HEK293 (cell line): Measurements from ENCODE around the gene TCF7L2.

Source experiments
- KLF1 ChIP-seq: fragments of 450-650 bp; formaldehyde crosslinking; IDR thresholded peaks from 2 replicates; pipeline ENCODE4 v1.5.1; 2016; ENCODE audit warnings: missing biosample characterization, missing genetic modification characterization
- MEIS1 ChIP-seq: sonication (generic); formaldehyde crosslinking; IDR thresholded peaks from 2 replicates; pipeline ENCODE4 v1.8.1; 2022; ENCODE audit warnings: missing genetic modification reagents, mild to moderate bottlenecking, borderline replicate concordance
- REST ChIP-seq: fragments of 450-650 bp; formaldehyde crosslinking; IDR thresholded peaks from 2 replicates; pipeline ENCODE4 v1.5.1; 2016; ENCODE audit warnings: missing biosample characterization, missing genetic modification characterization
- SCRT2 ChIP-seq: fragments of 450-650 bp; formaldehyde crosslinking; IDR thresholded peaks from 2 replicates; pipeline ENCODE4 v1.5.1; 2016; ENCODE audit warnings: missing biosample characterization, missing genetic modification characterization
- ZBTB17 ChIP-seq: fragments of 450-650 bp; formaldehyde crosslinking; IDR thresholded peaks from 2 replicates; pipeline ENCODE4 v1.5.1; 2016; ENCODE audit warnings: missing biosample characterization, missing genetic modification characterization
- ZBTB44 ChIP-seq: fragments of 450-650 bp; IDR thresholded peaks from 2 replicates; pipeline ENCODE4 v1.5.1; 2018; ENCODE audit warnings: missing biosample characterization, mild to moderate bottlenecking, missing genetic modification characterization
- ZNF2 ChIP-seq: fragments of 450-650 bp; formaldehyde crosslinking; IDR thresholded peaks from 2 replicates; pipeline ENCODE4 v1.5.1; 2016; ENCODE audit warnings: missing biosample characterization, missing genetic modification characterization

- TF ChIP-seq ZBTB17 (tag by site-specific recombination) = no peak
- TF ChIP-seq ZBTB44 = no peak
- TF ChIP-seq REST (tag by site-specific recombination) = no peak
- no peak for TF ChIP-seq SCRT2 (tag by site-specific recombination)
- no peak for TF ChIP-seq MEIS1 (CRISPR knock-in tag)
- no peak for TF ChIP-seq ZNF2 (tag by site-specific recombination)
- TF ChIP-seq KLF1 (tag by site-specific recombination) = no peak
Measured at GRCh38 chr10:112934193-112934592, 15.9 kb upstream of the TCF7L2 start.
